ENCODE data around the gene ALOX5AP. TPM values are rescaled to one million over a fixed set of nuclear protein-coding genes. Genes with fewer than 3 reads are reported as not detected.

Gene ALOX5AP
- total RNA-seq, 1 donor from 2014 or later = not detected

DNA sequence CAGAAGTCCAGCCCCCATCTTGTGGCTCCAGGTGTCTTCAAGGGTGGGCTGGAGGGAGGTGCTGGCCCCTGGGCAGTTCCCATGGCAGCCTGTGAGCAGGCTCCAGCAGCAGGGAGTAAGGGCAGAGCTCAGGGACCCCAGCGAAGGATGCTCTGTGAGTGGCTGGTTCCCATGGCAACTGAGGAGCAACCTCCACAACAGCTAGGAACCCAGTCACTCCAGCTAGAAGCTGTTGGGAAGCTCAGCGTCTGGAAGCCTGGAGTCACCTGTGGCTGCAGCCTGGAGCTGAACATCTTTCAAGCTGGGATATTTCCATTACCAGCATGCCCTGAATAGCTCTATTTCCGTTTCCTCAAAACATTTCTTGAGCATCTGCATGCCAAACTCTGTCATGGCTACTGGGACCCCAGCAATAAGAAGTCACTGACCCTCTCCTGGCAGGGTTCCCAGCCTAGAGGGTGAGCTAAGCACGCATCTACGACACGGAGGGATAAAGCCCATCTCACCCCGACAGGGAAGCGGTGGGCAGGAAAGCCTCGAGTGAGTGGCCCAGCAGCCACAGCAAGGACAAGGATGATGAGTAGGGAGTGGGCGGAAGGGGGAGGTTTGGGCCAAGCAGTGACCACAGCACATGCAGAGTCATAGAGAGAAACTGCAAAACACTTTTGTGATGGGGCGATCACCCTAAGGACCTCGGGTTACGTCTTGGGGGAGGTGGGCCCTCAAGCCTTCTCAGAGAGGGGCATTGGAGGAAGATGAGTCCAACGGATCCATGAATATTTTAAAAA is 52.6 kb downstream of the ALOX5AP start:
- no peak for DNase-seq (ENCODE audit: low read depth)
- Histone ChIP-seq H3K36me3 (ENCODE audit: control insufficient read depth, insufficient read depth, low read length) (no peaks in the 10 kb centered on the region), H3K27me3 (ENCODE audit: control insufficient read depth, insufficient read depth, low read length) (no peaks in the 10 kb centered on the region), H3K4me3 (ENCODE audit: low read depth, low read length) (no peak overlapping the region)
- no peak for FAIRE-seq
- TF ChIP-seq, protein P1, sequence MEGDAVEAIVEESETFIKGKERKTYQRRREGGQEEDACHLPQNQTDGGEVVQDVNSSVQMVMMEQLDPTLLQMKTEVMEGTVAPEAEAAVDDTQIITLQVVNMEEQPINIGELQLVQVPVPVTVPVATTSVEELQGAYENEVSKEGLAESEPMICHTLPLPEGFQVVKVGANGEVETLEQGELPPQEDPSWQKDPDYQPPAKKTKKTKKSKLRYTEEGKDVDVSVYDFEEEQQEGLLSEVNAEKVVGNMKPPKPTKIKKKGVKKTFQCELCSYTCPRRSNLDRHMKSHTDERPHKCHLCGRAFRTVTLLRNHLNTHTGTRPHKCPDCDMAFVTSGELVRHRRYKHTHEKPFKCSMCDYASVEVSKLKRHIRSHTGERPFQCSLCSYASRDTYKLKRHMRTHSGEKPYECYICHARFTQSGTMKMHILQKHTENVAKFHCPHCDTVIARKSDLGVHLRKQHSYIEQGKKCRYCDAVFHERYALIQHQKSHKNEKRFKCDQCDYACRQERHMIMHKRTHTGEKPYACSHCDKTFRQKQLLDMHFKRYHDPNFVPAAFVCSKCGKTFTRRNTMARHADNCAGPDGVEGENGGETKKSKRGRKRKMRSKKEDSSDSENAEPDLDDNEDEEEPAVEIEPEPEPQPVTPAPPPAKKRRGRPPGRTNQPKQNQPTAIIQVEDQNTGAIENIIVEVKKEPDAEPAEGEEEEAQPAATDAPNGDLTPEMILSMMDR (IDR thresholded peaks at IDR 0.05; ENCODE audit: insufficient read depth, low read length, severe bottlenecking) = no peak

DNA sequence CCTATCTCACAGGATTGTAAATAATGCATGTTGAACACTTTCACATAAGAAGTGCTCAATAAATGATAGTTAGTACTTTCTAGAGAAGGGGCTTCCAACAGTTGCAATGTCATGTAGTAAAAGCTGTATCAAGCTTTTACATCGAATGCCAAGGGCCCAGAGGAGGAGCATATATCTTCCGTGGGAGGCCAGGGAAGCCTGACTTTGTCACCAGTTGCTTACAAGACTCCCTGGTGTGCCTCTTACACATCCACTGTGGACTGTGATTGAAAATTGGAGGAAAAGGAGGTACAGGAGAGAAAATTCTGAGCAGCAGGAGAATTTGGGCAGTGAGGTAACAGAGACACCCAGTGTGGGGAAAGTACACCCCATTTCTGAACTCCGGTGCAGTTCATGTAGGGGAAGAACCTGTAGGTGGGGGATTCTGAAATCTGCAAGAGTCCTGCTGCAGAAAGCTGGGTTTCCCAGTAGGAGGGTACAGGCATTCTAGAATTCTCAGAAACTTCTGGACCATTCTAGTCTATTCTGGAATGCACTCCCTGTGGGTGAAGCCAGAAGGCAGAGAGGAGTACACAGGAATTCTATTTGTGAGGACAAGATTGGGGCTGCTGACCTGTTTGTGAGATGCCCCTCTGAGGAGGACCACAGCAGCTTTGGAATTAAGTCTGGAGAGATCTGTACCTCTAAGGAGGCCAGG is 54.0 kb downstream of the ALOX5AP start:
- Histone ChIP-seq H3K4me3 (ENCODE audit: low read depth, low read length) (no peak overlapping the region), H3K27me3 (ENCODE audit: control insufficient read depth, insufficient read depth, low read length) (no peaks in the 10 kb centered on the region), H3K36me3 (ENCODE audit: control insufficient read depth, insufficient read depth, low read length) (no peaks in the 10 kb centered on the region)
- TF ChIP-seq, protein P1 (IDR thresholded peaks at IDR 0.05; ENCODE audit: insufficient read depth, low read length, severe bottlenecking) = no peak
- DNase-seq (ENCODE audit: low read depth) = no peak
- no peak for FAIRE-seq

DNA sequence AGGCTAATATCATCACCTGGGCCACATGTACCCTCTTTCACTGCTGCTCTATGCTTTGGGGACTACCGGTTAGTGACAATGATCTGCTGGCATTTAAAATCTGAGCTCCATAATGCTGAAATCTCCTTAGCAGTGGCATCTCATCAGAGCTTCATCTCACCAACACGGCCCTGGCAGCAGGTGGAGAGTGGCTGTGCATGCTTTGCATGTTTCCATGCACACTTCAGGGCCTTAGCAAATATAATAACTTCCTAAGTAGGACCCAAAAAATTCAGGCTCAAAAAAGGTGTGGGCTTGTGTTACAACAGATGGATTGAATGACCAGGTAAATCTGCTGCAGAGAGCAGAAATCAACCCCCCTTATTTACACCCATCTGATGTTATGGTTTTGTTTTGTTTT is 55.2 kb downstream of the ALOX5AP start:
- H3K4me3 ChIP-seq (ENCODE audit: low read depth, low read length) = no peak overlapping the region
- no peak for FAIRE-seq
- TF ChIP-seq, protein P1 (IDR thresholded peaks at IDR 0.05; ENCODE audit: insufficient read depth, low read length, severe bottlenecking) = no peak
- no peak for DNase-seq (ENCODE audit: low read depth)
- no peaks in the 10 kb centered on the region for H3K27me3 ChIP-seq (ENCODE audit: control insufficient read depth, insufficient read depth, low read length)
- H3K36me3 ChIP-seq (ENCODE audit: control insufficient read depth, insufficient read depth, low read length) = no peaks in the 10 kb centered on the region

DNA sequence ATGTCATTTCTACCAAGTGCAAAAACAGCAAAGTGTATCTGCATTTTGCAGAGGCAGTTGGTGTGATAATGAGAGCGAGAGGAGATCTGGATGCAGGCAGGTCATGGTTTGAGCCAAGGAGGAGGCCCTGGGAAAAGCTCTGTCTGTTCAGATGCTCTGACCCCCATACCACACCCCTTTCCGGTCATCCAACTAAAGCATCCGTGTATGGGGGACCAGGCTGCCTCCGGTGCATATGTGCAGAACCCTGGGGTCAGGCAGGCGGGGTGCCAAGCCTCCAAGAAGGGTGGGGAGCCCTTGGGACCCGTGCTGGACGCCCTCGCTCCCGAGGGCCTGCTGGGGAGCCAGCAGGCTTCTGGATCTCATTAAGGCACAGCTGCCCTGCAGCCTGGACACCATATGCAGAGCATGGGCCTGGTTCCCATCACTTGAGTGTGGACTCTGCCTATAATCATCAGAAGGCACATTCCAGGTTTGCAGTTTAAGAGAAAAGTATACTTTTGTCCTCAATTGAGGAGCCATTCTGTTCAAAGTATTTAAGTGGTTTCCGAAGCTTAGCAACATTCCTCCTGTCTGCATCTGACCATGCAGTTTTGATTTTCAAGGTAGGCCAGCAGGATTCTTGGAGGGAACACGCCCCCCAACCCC is 56.1 kb downstream of the ALOX5AP start:
- no peaks in the 10 kb centered on the region for H3K27me3 ChIP-seq (ENCODE audit: control insufficient read depth, insufficient read depth, low read length)
- H3K36me3 ChIP-seq (ENCODE audit: control insufficient read depth, insufficient read depth, low read length) = no peaks in the 10 kb centered on the region
- DNase-seq (ENCODE audit: low read depth) (no peak), FAIRE-seq (no peak)
- TF ChIP-seq, protein P1 (IDR thresholded peaks at IDR 0.05; ENCODE audit: insufficient read depth, low read length, severe bottlenecking) = no peak
- no peak overlapping the region for H3K4me3 ChIP-seq (ENCODE audit: low read depth, low read length)

DNA sequence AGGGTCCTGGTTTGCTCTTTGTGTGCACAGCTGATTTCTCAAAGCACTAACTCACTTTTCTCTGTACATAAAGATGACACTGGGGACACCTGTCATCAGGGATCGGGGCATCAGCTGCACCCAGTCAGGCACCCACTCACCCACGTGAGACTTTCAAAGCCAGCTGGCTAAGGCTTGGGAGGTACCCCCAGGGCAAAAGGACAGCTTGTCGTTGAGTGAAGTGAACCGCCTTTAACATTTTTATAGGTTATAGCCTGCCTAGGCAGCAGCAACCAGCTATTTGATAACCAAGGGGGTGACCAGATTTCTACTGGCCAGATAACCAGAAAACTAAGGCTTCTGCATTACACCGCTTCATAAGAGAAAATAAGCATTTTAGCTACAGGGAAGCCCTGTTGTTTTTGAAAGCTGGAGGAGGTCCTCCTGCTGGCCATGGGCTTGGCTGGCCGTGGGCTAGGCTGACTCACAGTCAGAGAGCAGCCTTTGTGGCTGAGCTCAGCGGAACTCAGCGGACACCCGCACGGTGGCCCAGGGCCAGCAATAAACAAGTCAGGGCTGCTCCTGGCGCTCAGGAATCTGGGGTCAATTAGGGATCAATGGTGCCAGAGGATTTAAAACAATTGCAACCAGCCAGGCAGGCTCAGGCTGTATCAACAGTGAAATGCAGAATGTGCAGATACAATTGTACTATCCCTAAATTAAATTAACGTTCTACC is 57.1 kb downstream of the ALOX5AP start:
- FAIRE-seq (peak; percentile 18), DNase-seq (ENCODE audit: low read depth) (peak; percentile 91)
- H3K4me3 ChIP-seq (ENCODE audit: low read depth, low read length) = no peak overlapping the region
- no peaks in the 10 kb centered on the region for H3K36me3 ChIP-seq (ENCODE audit: control insufficient read depth, insufficient read depth, low read length)
- no peaks in the 10 kb centered on the region for H3K27me3 ChIP-seq (ENCODE audit: control insufficient read depth, insufficient read depth, low read length)
- TF ChIP-seq, protein P1 (IDR thresholded peaks at IDR 0.05; ENCODE audit: insufficient read depth, low read length, severe bottlenecking) = peak; percentile 44

Data from bronchial epithelial cell (primary cell).